HCT116 (cell line): Measurements from ENCODE around the gene FES. TPM values are rescaled to one million over a fixed set of nuclear protein-coding genes. Genes with fewer than 3 reads are reported as not detected.

Experiments used
- ATAC-seq: fragments of 200-7000 bp; cut with Tn5 transposase; 2 replicates; pipeline ENCODE4 v1.9.1; 2020; ENCODE audit warnings: mild to moderate bottlenecking, moderate library complexity
- BruUV-seq: library from RNA; stranded (reverse); fragments of 400-500 nt; replicated peaks from 2 replicates; lab custom pipeline; 2021; lab: Mats Ljungman, UMichigan
- CTCF ChIA-PET: fragments of 300-600 bp; sonication (Branson Sonifier 250); formaldehyde crosslinking; loops from one replicate; lab custom pipeline; 2021; ENCODE audit warnings: antibody characterized with exemption; lab: Charles Lee
- POLR2A ChIA-PET: fragments of 300-600, 350-600 bp; sonication (Branson Sonifier 250); formaldehyde crosslinking; loops from one replicate; lab custom pipeline; 2021; ENCODE audit warnings: antibody characterized with exemption; lab: Charles Lee
- RAD21 ChIA-PET, 2 experiments: fragments of 300-600 bp; sonication (Branson Sonifier 250); formaldehyde crosslinking; loops; one replicate each; lab custom pipeline; 2023; ENCODE audit warnings: low total read pairs in 2 of 2; ENCODE audit not compliant: uncharacterized antibody in 2 of 2, unreplicated experiment in 2 of 2, low non-redundant PET in 1 of 2; lab: Charles Lee
- DNase-seq: peaks from one replicate; pipeline ENCODE4 v3.0.0-alpha.2; 2010; ENCODE audit warnings: low read depth, low spot score
- H2AFZ ChIP-seq: fragments of 200-600 bp; shearing (Covaris generic), sonication (generic); 2 replicates; pipeline ENCODE4 v1.6.1; 2017; ENCODE audit warnings: low read depth, mixed run types, mixed read lengths, antibody characterized with exemption, low read length; ENCODE audit not compliant: poor library complexity, severe bottlenecking
- H3K27ac ChIP-seq: 2 replicates; pipeline ENCODE4 v1.5.1; 2012; ENCODE audit warnings: low read depth, low read length
- H3K27me3 ChIP-seq: fragments of 200-600 bp; sonication (generic); 2 replicates; pipeline ENCODE4 v1.6.1; 2016; ENCODE audit warnings: mixed run types, low read length, mixed read lengths; ENCODE audit not compliant: insufficient read depth
- H3K36me3 ChIP-seq, 2 experiments: fragments of 200-500 bp in 1 of 2; fragments of 200-600 bp in 1 of 2; sonication (Bioruptor generic) in 1 of 2; sonication (generic) in 1 of 2; 2 replicates each; pipeline versions ENCODE4 v1.5.1 to v1.6.1; 2014 to 2016; ENCODE audit warnings: low read length in 2 of 2, inconsistent platforms in 1 of 2, mixed read lengths in 1 of 2, mixed run types in 1 of 2; ENCODE audit not compliant: insufficient read depth in 2 of 2, control insufficient read depth in 1 of 2
- H3K4me1 ChIP-seq, 2 experiments: fragments of 200-600 bp in 1 of 2; sonication (generic) in 1 of 2; 2 replicates each; pipeline versions ENCODE4 v1.5.1 to v1.6.1; 2012 to 2017; ENCODE audit warnings: low read length in 2 of 2, inconsistent platforms in 1 of 2, mild to moderate bottlenecking in 1 of 2, mixed read lengths in 1 of 2, mixed run types in 1 of 2, moderate library complexity in 1 of 2; ENCODE audit not compliant: insufficient read depth in 2 of 2, control insufficient read depth in 1 of 2
- H3K4me2 ChIP-seq: fragments of 200-600 bp; sonication (generic); 2 replicates; pipeline ENCODE4 v1.6.1; 2017; ENCODE audit warnings: mixed run types, low read length, mixed read lengths
- H3K4me3 ChIP-seq, 2 experiments: fragments of 200-600 bp in 1 of 2; sonication (generic) in 1 of 2; replicated peaks in 1 of 2; 2 replicates each; pipeline ENCODE4 v1.5.1; 2011 to 2016; ENCODE audit warnings: low read length in 2 of 2, control low read depth in 1 of 2, low read depth in 1 of 2, mild to moderate bottlenecking in 1 of 2, mixed read lengths in 1 of 2, mixed run types in 1 of 2
- H3K79me2 ChIP-seq: fragments of 200-600 bp; sonication (generic); 2 replicates; pipeline ENCODE4 v1.6.1; 2017; ENCODE audit warnings: mild to moderate bottlenecking, mixed run types, low read length, moderate library complexity, mixed read lengths; ENCODE audit not compliant: insufficient read depth
- H3K9ac ChIP-seq: fragments of 200-600 bp; sonication (generic); 2 replicates; pipeline ENCODE4 v1.6.1; 2016; ENCODE audit warnings: low read length, mixed read lengths
- H3K9me2 ChIP-seq: fragments of 200-600 bp; sonication (generic), shearing (Covaris generic); 2 replicates; pipeline ENCODE4 v1.6.1; 2017; ENCODE audit warnings: mixed run types, mild to moderate bottlenecking, moderate library complexity; ENCODE audit not compliant: insufficient read depth
- H3K9me3 ChIP-seq, 2 experiments: fragments of 200-500 bp in 1 of 2; fragments of 200-600 bp in 1 of 2; sonication (Bioruptor generic) in 1 of 2; sonication (generic) in 1 of 2; 2 replicates each; pipeline ENCODE4 v1.6.1; 2014 to 2017; ENCODE audit warnings: low read length in 2 of 2, mixed read lengths in 2 of 2, inconsistent platforms in 1 of 2, low read depth in 1 of 2, mild to moderate bottlenecking in 1 of 2, mixed run types in 1 of 2, moderate library complexity in 1 of 2; ENCODE audit not compliant: control insufficient read depth in 1 of 2, insufficient read depth in 1 of 2
- H4K20me1 ChIP-seq: fragments of 200-600 bp; sonication (generic), shearing (Covaris generic); 2 replicates; pipeline ENCODE4 v1.6.1; 2017; ENCODE audit warnings: mixed run types, mild to moderate bottlenecking, moderate library complexity; ENCODE audit not compliant: insufficient read depth
- POLR2AphosphoS5 ChIP-seq: IDR thresholded peaks from 2 replicates; pipeline ENCODE4 v1.6.1; 2011; ENCODE audit warnings: mild to moderate bottlenecking, low read depth, low read length, moderate library complexity
- REST ChIP-seq: IDR thresholded peaks from 2 replicates; pipeline ENCODE4 v1.6.1; 2012; ENCODE audit warnings: low read depth
- SRF ChIP-seq: IDR thresholded peaks from 2 replicates; pipeline ENCODE4 v1.6.1; 2012; ENCODE audit warnings: low read depth
- intact Hi-C: fragments of 100-400 bp; cut with micrococcal nuclease; formaldehyde crosslinking; loops from 2 replicates; pipeline ENCODE4 v1.10.0; 2022
- total RNA-seq: library from RNA; stranded (reverse); gene quantifications from one replicate; pipeline ENCODE4 v1.2.1, GENCODE V29; 2021; ENCODE audit not compliant: unreplicated experiment

FES gene
- total RNA-seq, 1 experiment from 2014 or later = 5.3 TPM

GRCh38 chr15:90938261-90938660, 54.0 kb downstream of the FES start:
- Histone ChIP-seq H3K27me3 (no peaks in the 10 kb centered on the region), H3K9me3 (no peaks in the 10 kb centered on the region), H3K4me3 (no peak overlapping the region), H3K79me2 (peaks cover 20% of the 10 kb centered on the region; the same call in 1 of the 2 replicates), H3K36me3 (peaks cover 22 to 31% of the 10 kb centered on the region in 2 experiments), H3K9me2 (no peaks in the 10 kb centered on the region), H3K4me1 (peaks cover 6 to 22% of the 10 kb centered on the region in 2 experiments; a peak in 3 of 4 replicates), H3K27ac (no peak overlapping the region), H2AFZ (no peak overlapping the region), H3K4me2 (no peak overlapping the region), H3K9ac (no peak overlapping the region), H4K20me1 (no peaks in the 10 kb centered on the region)
- RAD21 ChIA-PET = no interaction called here
- TF ChIP-seq REST (no peak), SRF (no peak)
- no peak for DNase-seq
- POLR2A ChIA-PET = no interaction called here
- no peak for ATAC-seq
- no TSS peak for BruUV-seq
- intact Hi-C loops = no loop called here
- CTCF ChIA-PET = no interaction called here

GRCh38 chr15:90939756-90940155, 55.5 kb downstream of the FES start:
- no peak for DNase-seq
- BruUV-seq = no TSS peak
- Histone ChIP-seq H3K4me3 (no peak overlapping the region), H3K4me1 (peaks cover 3 to 10% of the 10 kb centered on the region in 2 experiments; a peak in 3 of 4 replicates), H3K9me3 (no peaks in the 10 kb centered on the region), H2AFZ (no peak overlapping the region), H3K9me2 (no peaks in the 10 kb centered on the region), H3K4me2 (no peak overlapping the region), H3K79me2 (peaks cover 20% of the 10 kb centered on the region; the same call in 1 of the 2 replicates), H3K27ac (no peak overlapping the region), H3K9ac (no peak overlapping the region), H4K20me1 (no peaks in the 10 kb centered on the region), H3K27me3 (no peaks in the 10 kb centered on the region), H3K36me3 (peaks cover 24 to 40% of the 10 kb centered on the region in 2 experiments)
- CTCF ChIA-PET = no interaction called here
- RAD21 ChIA-PET = no interaction called here
- ATAC-seq = no peak
- POLR2A ChIA-PET = interaction anchor here (0.5 to 1.1 kb wide), 2 partner anchors 15 to 224 kb away, joined by 3 read pairs; partner anchors contain the start of gene RCCD1
- intact Hi-C loops = no loop called here
- TF ChIP-seq POLR2AphosphoS5 = no peak
